SK-N-MC (cell line): ENCODE results near the gene TMEM255A.

Experiments used
- EZH2 ChIP-seq: fragments of 200-600 bp; sonication (generic); IDR thresholded peaks from one replicate; pipeline ENCODE4 v1.6.1; 2017; ENCODE audit warnings: antibody characterized with exemption
- FOXP2 ChIP-seq: optimal IDR thresholded peaks from 2 replicates; pipeline ENCODE3; 2011; ENCODE audit warnings: mild to moderate bottlenecking, moderate library complexity; ENCODE audit not compliant: insufficient read depth; ENCODE audit errors: extremely low read length, control extremely low read depth
- POLR2AphosphoS5 ChIP-seq: IDR thresholded peaks from 2 replicates; pipeline ENCODE4 v1.6.1; 2012; ENCODE audit warnings: mild to moderate bottlenecking, low read depth, low read length, borderline replicate concordance

- TF ChIP-seq FOXP2, result no peak
- TF ChIP-seq EZH2, result no peak
- TF ChIP-seq POLR2AphosphoS5, result no peak
Measured at GRCh38 chrX:120301497-120301896, 9.8 kb downstream of the TMEM255A start.
